ENCODE measurements around the gene AMT. TPM values are rescaled to one million over a fixed set of nuclear protein-coding genes. Genes with fewer than 3 reads are reported as not detected.

AMT gene
- total and polyA plus RNA-seq, 2 experiments from 2014 or later = 32.8 to 35.6 TPM

- no peak for TF ChIP-seq ZNF462 (CRISPR knock-in tag; IDR thresholded peaks at IDR 0.05)
- no peak for TF ChIP-seq JUNB (IDR thresholded peaks at IDR 0.05; ENCODE audit: unreplicated experiment)
- no peak for TF ChIP-seq REST (IDR thresholded peaks at IDR 0.05; ENCODE audit: unreplicated experiment)
- TF ChIP-seq POLR2AphosphoS5 (IDR thresholded peaks at IDR 0.05; ENCODE audit: low read depth) = no peak
- TF ChIP-seq ETS1 (IDR thresholded peaks at IDR 0.05) = no peak
- no peak for TF ChIP-seq ZNF331 (CRISPR knock-in tag; IDR thresholded peaks at IDR 0.05; ENCODE audit: low read depth)
Measured at GRCh38 chr3:49401766-49402165, 20.5 kb downstream of the AMT start (continued).

Data from GM23338 (cell line).